Cardiac muscle cell (in vitro differentiated cells and primary cell): Measurements from ENCODE around the gene ACACA. TPM values are rescaled to one million over a fixed set of nuclear protein-coding genes. Genes with fewer than 3 reads are reported as not detected.

ENCODE experiments used
- DNase-seq, 2 donors: peaks; one replicate each; pipeline versions ENCODE4 v3.0.0 to v3.0.0-alpha.2; 2010 to 2017; ENCODE audit warnings: low read depth in 1 of 2, low spot score in 1 of 2
- H3K27ac ChIP-seq: fragments of 200-600 bp; sonication (generic); 2 replicates; pipeline ENCODE4 v1.5.1; 2016
- H3K27me3 ChIP-seq: fragments of 200-600 bp; sonication (generic); 2 replicates; pipeline ENCODE4 v1.6.0; 2016; ENCODE audit warnings: control low read depth
- H3K36me3 ChIP-seq: fragments of 200-600 bp; sonication (generic); 2 replicates; pipeline ENCODE4 v1.5.1; 2016; ENCODE audit warnings: control low read depth
- H3K4me1 ChIP-seq: fragments of 200-600 bp; sonication (generic); 2 replicates; pipeline ENCODE4 v1.8.1; 2017; ENCODE audit warnings: low read depth, mild to moderate bottlenecking, mixed run types
- H3K4me3 ChIP-seq: fragments of 200-600 bp; sonication (generic); 2 replicates; pipeline ENCODE4 v1.5.1; 2016; ENCODE audit warnings: mild to moderate bottlenecking
- H3K9me3 ChIP-seq: fragments of 200-600 bp; sonication (generic); 2 replicates; pipeline ENCODE4 v1.5.1; 2017; ENCODE audit warnings: low read depth, mild to moderate bottlenecking, control low read depth
- CTCF ChIP-seq: IDR thresholded peaks from 2 replicates; pipeline ENCODE4 v1.5.1; 2012; ENCODE audit warnings: low read depth, mild to moderate bottlenecking, low read length
- polyA plus RNA-seq: library from polyadenylated mRNA; unstranded; fragments of >200 nt; fragmentation: Nextera tagmentation; extraction: Ambion mirVana; gene quantifications from 2 replicates; pipeline ENCODE4 v1.2.1, GENCODE V29; 2016
- total RNA-seq: library from RNA; depleted of rRNA; stranded (reverse); fragments of >200 nt; gene quantifications from 2 replicates; pipeline ENCODE4 v1.2.3, GENCODE V29; 2016

The ACACA gene
- total and polyA plus RNA-seq, 2 experiments from 2014 or later, result 42.5 to 47.6 TPM

DNA sequence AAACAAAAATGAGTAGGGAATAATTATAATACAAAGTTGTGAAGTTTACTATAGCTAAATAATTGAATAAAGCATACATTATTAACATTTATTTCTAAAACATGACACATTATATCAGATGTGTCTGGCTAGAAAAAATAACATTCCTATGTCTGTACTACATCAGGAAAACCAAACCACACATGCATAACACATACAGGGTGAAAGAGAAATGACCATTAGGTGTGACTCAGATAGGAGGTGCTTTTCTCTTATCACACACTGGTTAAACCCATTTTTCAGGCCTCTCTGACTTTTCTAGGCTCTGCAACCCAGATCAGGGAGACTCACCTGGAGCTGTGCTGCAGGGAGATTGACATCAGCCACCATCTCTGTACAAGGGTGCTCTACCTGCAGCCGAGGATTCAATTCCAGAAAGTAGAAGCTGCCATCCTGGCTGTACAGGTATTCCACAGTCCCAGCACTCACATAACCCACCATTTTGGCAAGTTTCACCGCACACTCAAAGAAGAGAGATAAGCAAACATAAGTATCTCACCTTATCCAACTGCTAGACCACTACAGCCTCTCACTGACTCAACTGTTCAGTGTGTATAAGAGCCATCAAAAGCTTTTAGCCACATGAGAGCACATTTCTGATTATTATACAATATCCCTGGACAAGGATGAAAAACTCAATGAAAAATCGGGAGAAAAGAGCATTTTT lies 147.5 kb downstream of the ACACA start:
- DNase-seq, result peak in 1 of 2 donors; percentile 8
- TF ChIP-seq CTCF, result no peak
- H3K4me3 ChIP-seq, result no peak overlapping the region
- peak overlapping the region; percentile 15 for H3K27ac ChIP-seq
- H3K36me3 ChIP-seq, result peaks cover 35% of the 10 kb centered on the region
- no peaks in the 10 kb centered on the region for H3K9me3 ChIP-seq
- H3K4me1 ChIP-seq, result no peaks in the 10 kb centered on the region
- H3K27me3 ChIP-seq, result no peaks in the 10 kb centered on the region

- peaks cover 11% of the 10 kb centered on the region for H3K36me3 ChIP-seq
- no peak overlapping the region for H3K27ac ChIP-seq
- H3K4me1 ChIP-seq, result no peaks in the 10 kb centered on the region
Measured at GRCh38 chr17:37256627-37257026, 150.0 kb downstream of the ACACA start.

DNA sequence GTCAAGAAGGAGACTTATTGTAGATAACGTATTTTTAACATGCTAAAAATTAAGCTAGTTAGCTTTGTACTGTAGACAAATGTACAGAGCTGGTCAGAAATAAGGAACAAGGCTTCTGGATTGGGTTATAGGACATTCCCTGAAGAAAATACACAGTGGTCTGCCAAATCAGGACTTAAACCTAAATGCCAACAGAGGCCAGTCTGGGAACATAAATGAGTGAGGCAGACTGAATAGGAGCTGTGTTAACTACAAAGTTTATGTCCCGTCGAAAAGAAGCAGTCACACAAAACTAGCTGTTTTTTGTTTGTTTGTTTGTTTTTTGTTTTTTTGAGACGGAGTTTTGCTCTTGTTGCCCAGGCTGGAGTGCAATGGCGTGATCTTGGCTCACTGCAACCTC lies 151.2 kb downstream of the ACACA start:
- Histone ChIP-seq H3K27me3 (no peaks in the 10 kb centered on the region), H3K9me3 (no peaks in the 10 kb centered on the region), H3K4me3 (no peak overlapping the region), H3K27ac (no peak overlapping the region), H3K4me1 (no peaks in the 10 kb centered on the region), H3K36me3 (peaks cover 16% of the 10 kb centered on the region)
- no peak for DNase-seq
- no peak for TF ChIP-seq CTCF

More at GRCh38 chr17:37256627-37257026, 150.0 kb downstream of the ACACA start:
- no peak overlapping the region for H3K4me3 ChIP-seq
- H3K27me3 ChIP-seq, result no peaks in the 10 kb centered on the region
- no peak for DNase-seq
- no peaks in the 10 kb centered on the region for H3K9me3 ChIP-seq
- TF ChIP-seq CTCF, result no peak

- no peak for DNase-seq
- no peak for TF ChIP-seq CTCF
- Histone ChIP-seq H3K4me3 (no peak overlapping the region), H3K36me3 (peaks cover 30% of the 10 kb centered on the region), H3K27me3 (no peaks in the 10 kb centered on the region), H3K9me3 (no peaks in the 10 kb centered on the region), H3K27ac (no peak overlapping the region), H3K4me1 (peaks cover 14% of the 10 kb centered on the region)
Measured at GRCh38 chr17:37247825-37248224, 158.8 kb downstream of the ACACA start.

GRCh38 chr17:37246085-37246484 lies 160.6 kb downstream of the ACACA start:
- Histone ChIP-seq H3K27me3 (no peaks in the 10 kb centered on the region), H3K36me3 (peaks cover 26% of the 10 kb centered on the region), H3K9me3 (no peaks in the 10 kb centered on the region), H3K27ac (no peak overlapping the region), H3K4me1 (peaks cover 14% of the 10 kb centered on the region), H3K4me3 (no peak overlapping the region)
- DNase-seq, result no peak
- no peak for TF ChIP-seq CTCF
